T1000 (cell line): Measurements from ENCODE around the gene NUAK1.

Source experiments
- DNase-seq: peaks from one replicate; lab custom pipeline; 2025; ENCODE audit warnings: mixed read lengths; lab: John Stamatoyannopoulos, UW

NUAK1 gene

GRCh38 chr12:106130474-106131113 is 8.2 kb downstream of the NUAK1 start:
- DNase-seq, result no peak

DNA sequence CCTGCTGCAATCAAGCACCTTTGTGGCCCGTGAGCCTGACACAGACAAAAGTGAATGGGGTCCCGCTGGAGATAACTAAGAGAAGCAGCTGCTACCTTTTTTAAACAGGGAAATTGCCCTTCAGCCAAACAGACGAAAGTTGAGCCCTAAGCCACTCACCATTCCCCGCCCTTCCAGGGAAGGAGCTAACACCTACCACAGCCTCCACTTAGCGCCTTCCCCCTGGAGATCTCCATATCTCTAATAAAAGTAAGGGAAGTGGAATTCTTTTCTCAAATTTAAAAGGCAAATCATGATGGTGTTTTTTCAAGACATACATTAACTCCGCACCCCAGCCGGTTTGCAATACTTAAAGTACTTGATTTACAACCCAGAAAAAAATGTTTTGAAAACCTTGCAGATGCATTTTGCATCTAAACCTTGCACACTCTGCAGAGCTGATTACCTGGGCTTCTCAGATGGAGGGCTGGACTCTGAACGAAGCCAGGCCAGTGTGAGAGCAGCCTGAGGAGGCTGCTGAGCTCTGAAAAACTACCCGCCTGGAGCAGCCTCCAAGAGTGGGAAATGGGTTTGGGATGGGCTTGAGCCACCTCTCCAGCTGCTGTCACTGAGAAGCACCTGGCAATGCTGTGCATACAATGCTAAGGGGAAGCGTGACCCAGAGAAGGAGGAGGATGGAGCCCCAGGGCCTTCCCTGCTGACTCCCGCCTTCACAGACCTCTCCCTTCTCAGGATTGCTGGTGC is 10.0 kb downstream of the NUAK1 start:
- DNase-seq, result no peak

GRCh38 chr12:106127338-106128126 is 11.2 kb downstream of the NUAK1 start:
- DNase-seq, result no peak

GRCh38 chr12:106126441-106127337 is 12.1 kb downstream of the NUAK1 start:
- peak; percentile 64 for DNase-seq

- no peak for DNase-seq
Observed at GRCh38 chr12:106125351-106126095, 13.2 kb downstream of the NUAK1 start.

DNA sequence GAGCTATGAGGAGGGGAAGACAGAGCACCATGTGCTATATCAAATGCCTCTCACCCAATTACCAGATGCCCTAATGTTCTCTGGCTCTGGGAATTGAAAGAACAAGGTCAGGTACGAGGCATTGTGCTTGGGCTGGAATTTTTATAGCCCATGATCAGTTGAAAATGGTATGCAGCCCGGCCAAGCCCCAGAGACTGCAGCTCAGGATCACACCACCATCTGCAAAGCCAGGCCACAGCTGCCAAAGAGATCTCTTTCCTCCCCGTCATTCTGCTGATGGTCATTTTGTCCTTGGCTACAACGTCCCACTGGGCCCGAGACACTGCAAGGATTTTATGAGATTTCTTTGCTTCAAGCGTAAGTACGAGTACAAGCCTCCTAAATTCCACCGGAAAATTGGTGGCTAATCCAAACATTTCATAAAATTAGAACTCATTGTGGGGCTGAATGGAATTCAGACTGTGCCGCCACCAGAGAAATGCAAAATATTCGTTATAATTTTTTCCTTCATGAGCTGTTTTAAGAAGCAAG is 15.1 kb downstream of the NUAK1 start:
- DNase-seq, result no peak

- no peak for DNase-seq
Observed at GRCh38 chr12:106123110-106123509, 15.6 kb downstream of the NUAK1 start.

- no peak for DNase-seq
Observed at GRCh38 chr12:106122004-106122403, 16.8 kb downstream of the NUAK1 start.

DNA sequence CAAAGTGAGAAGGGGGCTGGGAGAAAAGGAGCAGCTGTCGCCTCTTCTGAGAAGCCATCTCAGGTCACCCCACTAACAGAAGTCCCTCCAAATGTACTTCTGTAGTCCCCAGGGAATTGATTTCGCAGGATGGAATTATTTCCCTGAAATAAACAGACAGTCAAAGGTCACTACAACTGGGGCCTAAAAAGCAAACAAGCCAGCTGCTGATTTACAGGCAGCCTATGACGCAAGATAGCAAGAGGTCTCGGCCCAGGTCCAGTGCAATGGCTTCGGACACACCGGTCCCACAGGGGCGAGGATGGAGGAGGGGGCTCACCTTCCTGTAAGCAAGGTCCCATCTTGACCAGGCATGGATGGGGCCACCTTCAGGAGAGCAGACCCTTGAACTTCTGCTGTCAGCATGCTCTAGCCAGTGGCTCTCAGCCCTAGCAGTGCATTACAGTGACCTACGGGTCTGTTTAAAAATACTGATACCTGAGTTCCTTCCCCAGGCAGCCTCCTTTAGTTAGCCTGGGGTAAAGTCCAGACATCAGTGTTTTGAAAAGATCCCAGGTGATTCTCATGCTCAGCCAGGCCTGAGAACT is 18.1 kb downstream of the NUAK1 start:
- no peak for DNase-seq

DNA sequence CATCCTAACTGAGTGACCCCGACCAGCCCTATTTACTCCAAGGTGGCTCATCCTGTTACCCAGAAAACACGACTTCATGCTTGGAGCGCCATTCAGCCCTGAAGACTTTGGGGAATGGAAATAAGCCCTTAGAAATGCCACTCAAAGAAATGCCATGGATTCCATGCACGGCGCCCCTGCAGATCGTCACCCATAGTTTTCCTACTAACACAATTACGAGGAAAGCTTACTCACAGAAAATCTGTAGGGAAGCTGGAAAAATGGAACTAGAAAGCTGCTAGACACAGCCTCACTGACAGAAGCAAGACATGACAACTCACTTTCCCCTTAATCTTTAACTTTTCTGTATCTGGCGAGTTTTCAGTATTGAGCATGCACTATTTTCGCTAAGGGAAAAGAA is 19.5 kb downstream of the NUAK1 start:
- no peak for DNase-seq

DNA sequence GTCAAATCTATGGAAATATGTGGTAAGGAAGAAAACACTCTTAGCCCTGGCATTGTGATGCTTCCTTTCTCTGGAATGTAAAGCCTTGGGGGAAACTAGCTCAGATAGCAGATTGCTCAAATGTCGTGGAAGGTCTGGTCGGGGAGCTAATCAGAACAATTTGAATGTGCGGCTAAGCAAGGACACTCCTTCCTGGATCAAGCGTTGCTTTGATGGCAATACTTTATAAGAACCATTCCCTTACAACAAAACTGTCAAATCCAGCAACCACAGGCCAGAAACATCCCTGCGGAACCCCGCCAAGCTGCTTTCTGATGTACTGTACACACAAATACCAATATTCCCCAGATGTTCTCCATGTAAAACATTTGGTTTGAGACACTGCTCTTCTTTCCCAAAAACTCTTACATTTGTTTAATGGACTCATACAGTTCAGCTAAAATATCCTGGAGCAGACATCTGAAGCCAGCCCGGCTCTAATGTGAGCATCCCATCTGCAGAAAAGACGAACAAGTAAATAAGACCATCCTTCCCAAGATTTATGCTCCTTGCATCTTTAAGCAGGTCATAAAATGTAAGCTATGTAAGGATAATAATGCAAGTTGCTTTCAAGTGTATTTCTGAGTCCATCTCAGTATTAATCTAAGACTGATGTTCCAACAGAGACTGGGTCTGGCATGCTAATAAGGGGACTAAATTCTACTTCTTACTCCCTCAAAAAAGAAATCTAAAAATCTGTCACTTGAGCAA is 20.2 kb downstream of the NUAK1 start:
- no peak for DNase-seq

DNA sequence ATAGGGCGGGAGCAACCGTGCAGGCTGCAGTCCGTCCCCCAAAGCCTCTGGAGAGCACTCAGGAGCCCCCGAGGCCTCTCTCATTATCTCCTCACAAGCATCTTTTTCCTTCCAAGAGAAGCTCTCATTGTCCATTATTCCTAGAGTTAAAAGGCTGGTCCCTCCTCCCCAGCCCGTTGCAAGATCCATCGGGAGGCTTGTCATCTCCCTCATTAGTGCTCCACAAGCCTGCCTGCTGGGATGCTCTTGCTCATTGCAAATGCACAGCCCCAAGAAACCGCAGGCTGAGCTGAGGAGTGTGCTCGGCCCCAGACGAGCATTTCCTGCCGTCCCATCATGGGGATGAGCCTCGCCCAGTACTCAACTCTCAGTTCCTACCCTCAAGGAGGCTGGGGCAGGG is 23.3 kb downstream of the NUAK1 start:
- DNase-seq, result no peak

GRCh38 chr12:106114447-106115068 is 24.2 kb downstream of the NUAK1 start:
- no peak for DNase-seq

DNA sequence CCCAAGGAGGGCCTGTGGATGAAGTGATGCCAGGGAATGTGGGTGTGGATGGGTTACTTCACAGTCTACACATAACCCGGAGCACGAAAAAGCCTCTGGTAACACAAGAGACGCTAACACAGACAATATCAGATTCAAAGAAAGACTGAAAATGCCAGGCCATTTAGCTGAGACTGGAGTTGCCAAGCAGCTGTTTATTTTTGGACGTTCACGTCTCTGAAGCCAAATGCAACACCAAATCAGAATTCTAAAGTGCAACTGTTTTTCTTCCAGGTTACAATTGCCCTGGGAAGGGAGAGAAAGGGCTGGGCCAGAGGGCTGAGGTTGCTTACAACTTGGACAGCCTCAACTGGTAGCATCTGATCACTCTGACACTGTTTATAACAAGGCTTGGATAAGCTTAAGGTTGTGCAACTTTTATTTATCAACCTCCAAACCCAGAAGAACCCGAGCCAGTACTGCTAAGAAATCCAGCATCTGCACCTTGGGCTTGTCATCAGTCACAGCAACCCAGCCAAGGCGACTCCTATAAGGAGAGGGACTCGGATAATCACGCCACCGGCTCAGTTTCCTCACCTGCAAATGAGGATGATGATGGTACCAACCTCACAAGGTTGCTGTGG is 24.8 kb downstream of the NUAK1 start:
- no peak for DNase-seq

- DNase-seq, result no peak
Observed at GRCh38 chr12:106113446-106113823, 25.3 kb downstream of the NUAK1 start.

GRCh38 chr12:106113042-106113441 is 25.7 kb downstream of the NUAK1 start:
- no peak for DNase-seq

- peak; percentile 42 for DNase-seq
Observed at GRCh38 chr12:106112145-106112821, 26.5 kb downstream of the NUAK1 start.

DNA sequence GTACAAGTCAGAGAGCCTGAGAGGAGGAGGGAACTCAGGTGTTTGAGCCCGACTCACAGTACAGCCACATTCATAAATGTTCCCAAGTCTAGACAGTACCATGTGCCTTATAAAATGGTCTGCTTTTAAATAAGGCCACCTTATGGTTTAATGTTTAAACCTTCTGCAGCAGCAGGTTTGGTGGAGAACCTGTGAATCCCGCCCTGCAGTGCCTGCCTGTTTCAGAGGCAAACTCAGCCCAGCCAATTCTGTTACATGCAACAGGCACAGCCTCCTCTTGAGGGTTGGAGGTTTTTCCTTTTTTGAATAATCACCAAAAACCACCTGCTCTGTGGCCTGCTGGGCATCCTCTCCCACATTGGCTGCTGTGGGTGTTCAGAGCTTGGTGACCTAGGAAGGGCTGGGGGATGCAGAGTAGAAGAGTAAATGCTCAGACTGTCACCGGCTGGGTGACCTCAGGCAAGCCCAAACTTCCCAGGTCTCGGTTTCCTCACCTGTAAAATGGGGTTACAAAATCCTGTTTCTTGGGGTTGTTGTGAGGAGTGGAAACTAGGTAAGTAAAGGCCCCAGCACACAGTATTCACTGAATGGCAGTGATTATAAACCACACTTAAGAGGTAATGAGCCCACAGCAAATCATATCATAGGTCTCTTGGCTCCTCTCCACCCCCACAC is 28.0 kb downstream of the NUAK1 start:
- no peak for DNase-seq
